H1 (cell line): ENCODE measurements around the gene DRC3. TPM values are rescaled to one million over a fixed set of nuclear protein-coding genes. Genes with fewer than 3 reads are reported as not detected.

Experiments
- CTCF ChIA-PET: fragments of 300-600 bp; sonication (Branson Sonifier 250); formaldehyde crosslinking; loops from one replicate; lab custom pipeline; 2021; ENCODE audit not compliant: partially characterized antibody; lab: Charles Lee
- POLR2A ChIA-PET: fragments of 300-600 bp; sonication (Branson Sonifier 250); formaldehyde crosslinking; loops from one replicate; lab custom pipeline; 2021; ENCODE audit warnings: inconsistent platforms; ENCODE audit not compliant: partially characterized antibody; lab: Charles Lee
- DNase-seq, 2 experiments: peaks; one replicate each; pipeline versions ENCODE4 v3.0.0 to v3.0.0-alpha.2; 2010 to 2022; ENCODE audit warnings: low spot score in 2 of 2, low read depth in 1 of 2, mixed read lengths in 1 of 2
- FAIRE-seq: peaks from 2 replicates; lab custom pipeline; 2011; peaks lifted over from hg19 to GRCh38; lab: Jason Lieb, UNC
- H2AFZ ChIP-seq: 2 replicates; pipeline ENCODE4 v1.8.1; 2012; ENCODE audit warnings: low read length, inconsistent platforms
- H2AK5ac ChIP-seq: 2 replicates; pipeline ENCODE4 v1.6.1; 2013; ENCODE audit warnings: low read depth, low read length
- H2BK120ac ChIP-seq: replicated peaks from 2 replicates; pipeline ENCODE3; 2013; ENCODE audit warnings: low read depth, low read length, inconsistent platforms
- H2BK12ac ChIP-seq: 2 replicates; pipeline ENCODE4 v1.6.1; 2013; ENCODE audit warnings: low read depth, low read length
- H2BK15ac ChIP-seq: 2 replicates; pipeline ENCODE4 v1.6.1; 2013; ENCODE audit warnings: low read length
- H2BK20ac ChIP-seq: 2 replicates; pipeline ENCODE4 v1.6.1; 2013; ENCODE audit warnings: low read length
- H2BK5ac ChIP-seq: 2 replicates; pipeline ENCODE4 v1.6.1; 2013; ENCODE audit warnings: low read depth, low read length
- H3K14ac ChIP-seq: 2 replicates; pipeline ENCODE4 v1.6.1; 2013; ENCODE audit warnings: inconsistent platforms; ENCODE audit not compliant: insufficient read length
- H3K18ac ChIP-seq: 2 replicates; pipeline ENCODE4 v1.6.1; 2013; ENCODE audit warnings: low read length; ENCODE audit errors: extremely low read depth
- H3K23ac ChIP-seq: 2 replicates; pipeline ENCODE4 v1.6.1; 2013; ENCODE audit warnings: inconsistent platforms; ENCODE audit not compliant: insufficient read length
- H3K23me2 ChIP-seq: 2 replicates; pipeline ENCODE4 v1.6.1; 2013; ENCODE audit warnings: low read depth, low read length
- H3K27ac ChIP-seq: 2 replicates; pipeline ENCODE4 v1.6.1; 2011; ENCODE audit warnings: low read depth, low read length, inconsistent platforms
- H3K27me3 ChIP-seq, 4 experiments: replicated peaks in 1 of 4; 1 replicate in 1 of 4; 2 replicates in 3 of 4; pipeline versions ENCODE4 v1.6.1 to v1.8.1; 2011 to 2013; ENCODE audit warnings: low read length in 3 of 4, mild to moderate bottlenecking in 3 of 4, inconsistent platforms in 2 of 4, mixed read lengths in 2 of 4, moderate library complexity in 1 of 4; ENCODE audit not compliant: control insufficient read depth in 3 of 4, insufficient read depth in 3 of 4; ENCODE audit errors: extremely low read depth in 1 of 4
- H3K36me3 ChIP-seq, 4 experiments: 2 replicates each; pipeline versions ENCODE4 v1.6.1 to v1.8.1; 2011 to 2013; ENCODE audit warnings: mild to moderate bottlenecking in 4 of 4, low read length in 3 of 4, moderate library complexity in 2 of 4, control low read depth in 1 of 4, inconsistent platforms in 1 of 4; ENCODE audit not compliant: insufficient read depth in 4 of 4, control insufficient read depth in 2 of 4
- H3K4ac ChIP-seq: replicated peaks from 2 replicates; pipeline ENCODE3; 2013; ENCODE audit warnings: low read length, low read depth, mixed read lengths, inconsistent platforms; ENCODE audit not compliant: insufficient read length
- H3K4me1 ChIP-seq, 4 experiments: replicated peaks in 1 of 4; 1 replicate in 1 of 4; 2 replicates in 3 of 4; pipeline versions ENCODE4 v1.6.1 to v1.8.1; 2011 to 2013; ENCODE audit warnings: low read length in 3 of 4, inconsistent platforms in 2 of 4, mixed read lengths in 1 of 4; ENCODE audit not compliant: insufficient read depth in 4 of 4, control insufficient read depth in 3 of 4
- H3K4me2 ChIP-seq, 2 experiments: 2 replicates each; pipeline versions ENCODE4 v1.6.1 to v1.8.1; 2011 to 2013; ENCODE audit warnings: low read depth in 2 of 2, low read length in 2 of 2, control low read depth in 1 of 2, inconsistent platforms in 1 of 2, mild to moderate bottlenecking in 1 of 2; ENCODE audit not compliant: insufficient read depth in 1 of 2
- H3K4me3 ChIP-seq, 4 experiments: fragments of 200-600, 300-600 bp in 1 of 4; sonication (generic), shearing (Covaris generic), sonication (Bioruptor Twin) in 1 of 4; 2 replicates each; pipeline versions ENCODE4 v1.5.1 to v1.8.1; 2011 to 2016; ENCODE audit warnings: low read length in 4 of 4, low read depth in 3 of 4, control low read depth in 2 of 4, inconsistent platforms in 2 of 4, mild to moderate bottlenecking in 2 of 4, mixed read lengths in 1 of 4, moderate library complexity in 1 of 4; ENCODE audit not compliant: insufficient read depth in 2 of 4; ENCODE audit errors: extremely low read depth in 1 of 4
- H3K56ac ChIP-seq: replicated peaks from 2 replicates; pipeline ENCODE3; 2013; ENCODE audit warnings: low read depth, mild to moderate bottlenecking, mixed read lengths, low read length, inconsistent platforms; ENCODE audit not compliant: insufficient read length
- H3K79me1 ChIP-seq: 2 replicates; pipeline ENCODE4 v1.6.1; 2013; ENCODE audit warnings: low read depth, low read length, control low read depth
- H3K79me2 ChIP-seq, 2 experiments: 2 replicates each; pipeline versions ENCODE4 v1.6.1 to v1.8.1; 2012 to 2013; ENCODE audit warnings: low read length in 2 of 2, mild to moderate bottlenecking in 2 of 2, inconsistent platforms in 1 of 2; ENCODE audit not compliant: insufficient read depth in 2 of 2, control insufficient read depth in 1 of 2
- H3K9ac ChIP-seq, 4 experiments: replicated peaks in 1 of 4; 1 replicate in 1 of 4; 2 replicates in 3 of 4; pipeline versions ENCODE4 v1.6.1 to v1.8.1; 2011 to 2013; ENCODE audit warnings: low read depth in 3 of 4, low read length in 3 of 4, control low read depth in 2 of 4, mild to moderate bottlenecking in 2 of 4, moderate library complexity in 2 of 4, inconsistent platforms in 1 of 4; ENCODE audit errors: extremely low read depth in 1 of 4
- H3K9me3 ChIP-seq, 2 experiments: 2 replicates each; pipeline versions ENCODE4 v1.6.1 to v1.8.1; 2012 to 2013; ENCODE audit warnings: mild to moderate bottlenecking in 2 of 2, moderate library complexity in 2 of 2, control low read depth in 1 of 2, inconsistent platforms in 1 of 2, low read depth in 1 of 2, low read length in 1 of 2, mixed read lengths in 1 of 2; ENCODE audit not compliant: insufficient read depth in 2 of 2
- H4K20me1 ChIP-seq, 2 experiments: replicated peaks in 1 of 2; 2 replicates each; pipeline versions ENCODE3 to v1.8.1; 2011 to 2013; ENCODE audit warnings: inconsistent platforms in 2 of 2, low read length in 2 of 2, mild to moderate bottlenecking in 1 of 2; ENCODE audit not compliant: insufficient read depth in 2 of 2, control insufficient read depth in 1 of 2
- H4K5ac ChIP-seq: 2 replicates; pipeline ENCODE4 v1.6.1; 2013; ENCODE audit warnings: low read length, low read depth, mixed read lengths, inconsistent platforms; ENCODE audit not compliant: insufficient read length
- H4K8ac ChIP-seq: 2 replicates; pipeline ENCODE4 v1.8.0; 2013; ENCODE audit warnings: mild to moderate bottlenecking, moderate library complexity, low read length, inconsistent platforms; ENCODE audit not compliant: insufficient read depth; ENCODE audit errors: extremely low read depth
- H4K91ac ChIP-seq: replicated peaks from 2 replicates; pipeline ENCODE3; 2013; ENCODE audit warnings: low read length, mixed read lengths, inconsistent platforms; ENCODE audit not compliant: insufficient read length
- CTCF ChIP-seq, 3 experiments: IDR thresholded peaks; 1 replicate in 2 of 3; 2 replicates in 1 of 3; pipeline versions ENCODE4 v1.5.1 to v1.6.1; 2011; ENCODE audit warnings: low read length in 3 of 3, mild to moderate bottlenecking in 3 of 3, inconsistent platforms in 2 of 3, low read depth in 1 of 3, moderate library complexity in 1 of 3; ENCODE audit not compliant: insufficient read depth in 1 of 3; ENCODE audit errors: control extremely low read depth in 1 of 3
- RAD21 ChIP-seq, 2 experiments: IDR thresholded peaks in 1 of 2; conservative IDR thresholded peaks in 1 of 2; 2 replicates each; pipeline ENCODE4 v1.6.1; 2011; ENCODE audit warnings: low read depth in 2 of 2, low read length in 2 of 2, improper control_type of control experiment in 1 of 2, inconsistent platforms in 1 of 2, mild to moderate bottlenecking in 1 of 2, moderate library complexity in 1 of 2
- SIX5 ChIP-seq: IDR thresholded peaks from 2 replicates; pipeline ENCODE4 v1.6.1; 2011; ENCODE audit warnings: mild to moderate bottlenecking, low read depth, low read length
- TAF7 ChIP-seq: optimal IDR thresholded peaks from 2 replicates; pipeline ENCODE3; 2011; ENCODE audit warnings: low read depth, mild to moderate bottlenecking, inconsistent platforms, low read length, moderate library complexity, borderline replicate concordance
- WGBS, 2 experiments: shearing (Covaris generic) in 1 of 2; methylation state at CpG; one replicate each; pipeline versions ENCODE4 v1.1.6 to v1.1.7; 2013 to 2015; ENCODE audit warnings: low lambda C conversion rate in 2 of 2, mixed read lengths in 2 of 2, inconsistent platforms in 1 of 2, low coverage in 1 of 2, missing lambda C conversion rate in 1 of 2; ENCODE audit not compliant: insufficient replicate concordance in 2 of 2, insufficient coverage in 1 of 2, insufficient read length in 1 of 2; ENCODE audit errors: extremely low coverage in 1 of 2, missing lambda C conversion rate in 1 of 2; 5-methylcytosine and 5-hydroxymethylcytosine counted together
- polyA plus RNA-seq, 7 experiments: library from polyadenylated mRNA; depleted of rRNA in 3 of 7; stranded (reverse) in 5 of 7; unstranded in 2 of 7; fragments of >200 nt in 5 of 7; fragments of 200-250 nt in 2 of 7; gene quantifications; 1 replicate in 5 of 7; 2 replicates in 1 of 7; 4 replicates in 1 of 7; pipeline versions ENCODE4 v1.2.1 to v1.2.3, GENCODE V29; 2011 to 2013; ENCODE audit warnings: missing spikeins in 2 of 7, mixed read lengths in 2 of 7
- total RNA-seq: library from RNA; stranded (reverse); fragmentation: NEBNext Ultra II Directional; extraction: Animal tissue kit (Norgen Biotek cat#: 25700); gene quantifications from 2 replicates; pipeline ENCODE4 v1.2.1, GENCODE V29; 2021
- TF ChIP-seq, protein P1 (sequence below): IDR thresholded peaks from 2 replicates; pipeline ENCODE4 v1.6.1; 2011; ENCODE audit warnings: low read depth, mild to moderate bottlenecking, low read length; ENCODE audit not compliant: insufficient read depth
- TF ChIP-seq, protein P2 (sequence below): IDR thresholded peaks from 2 replicates; pipeline ENCODE4 v1.6.1; 2011; ENCODE audit warnings: low read length, improper control_type of control experiment

The DRC3 gene
- total and polyA plus RNA-seq, 2 of the 8 experiments (the other 6 are each of a cell fraction or from before 2014, with no cell fraction given), result 0.59 TPM; not detected in 1

DNA sequence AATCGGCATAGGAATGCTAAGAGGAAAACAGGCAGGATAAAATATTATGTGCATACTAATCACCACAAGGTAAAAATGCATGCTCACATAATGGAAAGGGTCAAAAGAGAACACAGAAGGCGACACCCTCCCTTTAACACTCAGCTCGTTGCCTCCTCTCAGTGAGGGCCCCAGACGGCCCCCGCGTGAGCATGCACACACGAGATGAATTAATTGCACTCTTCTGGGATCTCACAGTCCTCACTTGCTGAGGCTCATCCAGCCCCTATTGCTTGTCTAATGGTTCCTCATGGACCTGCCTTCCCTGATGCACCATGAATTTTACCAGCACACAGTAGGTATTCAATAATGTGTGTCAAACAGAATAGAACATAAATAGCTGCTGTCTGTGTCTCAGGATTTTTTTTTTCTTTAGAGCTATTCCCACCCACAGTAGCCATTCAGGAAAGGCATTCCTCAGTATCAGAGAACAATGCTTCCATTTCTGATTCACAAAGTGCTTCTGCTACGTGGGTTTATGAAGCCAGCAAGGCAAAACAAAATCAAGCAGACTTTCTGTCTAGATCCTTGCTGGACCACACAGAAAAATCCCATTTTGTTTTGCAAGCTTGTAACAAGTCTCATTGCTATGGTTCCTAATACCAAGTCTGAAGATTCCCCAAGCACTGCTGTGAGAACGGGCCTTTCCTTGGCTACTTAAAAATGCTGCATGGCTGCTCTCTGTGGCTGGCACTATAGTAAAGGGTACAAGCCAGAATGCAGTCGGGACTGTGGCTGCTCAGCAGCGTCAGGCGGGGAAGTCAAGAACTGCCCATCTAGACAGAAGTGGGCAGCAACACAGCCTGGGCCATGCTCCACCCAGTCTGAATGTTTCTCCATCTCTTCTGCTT, 44.0 kb upstream of the DRC3 start:
- no peak for FAIRE-seq
- Histone ChIP-seq H3K23ac (no peak overlapping the region), H3K4ac (no peak overlapping the region), H2BK120ac (no peak overlapping the region), H2AFZ (no peak overlapping the region), H3K79me2 (no peaks in the 10 kb centered on the region), H3K56ac (no peak overlapping the region), H3K14ac (no peak overlapping the region), H3K36me3 (no peaks in the 10 kb centered on the region), H2AK5ac (no peak overlapping the region), H3K27me3 (0 out of 7 replicates have a peak, but pooled peaks cover 0 to 2% (median 0%) of the 10 kb centered on the region in 4 experiments), H3K79me1 (no peaks in the 10 kb centered on the region), H3K9ac (no peak overlapping the region), H3K4me2 (no peak overlapping the region), H3K23me2 (no peaks in the 10 kb centered on the region), H3K4me1 (peaks cover 0 to 12% (median 1%) of the 10 kb centered on the region in 4 experiments; a peak in 3 of 7 replicates), H4K5ac (no peak overlapping the region), H2BK5ac (no peak overlapping the region), H2BK12ac (no peak overlapping the region), H4K91ac (no peak overlapping the region), H4K20me1 (no peaks in the 10 kb centered on the region), H2BK15ac (no peak overlapping the region), H3K18ac (no peak overlapping the region), H2BK20ac (no peak overlapping the region), H3K4me3 (no peak overlapping the region), H3K27ac (no peak overlapping the region), H4K8ac (no peak overlapping the region), H3K9me3 (no peaks in the 10 kb centered on the region)
- ChIA-PET CTCF (interaction anchor here (0.5 to 1.7 kb wide), 12 partner anchors 9 to 248 kb away, joined by 3 to 4 read pairs (median 3); no protein-coding TSS in a partner anchor), POLR2A (interaction anchor here (1.4 to 1.5 kb wide), 2 partner anchors 9 to 93 kb away, joined by 3 to 5 read pairs; partner anchors contain the start of gene SREBF1)
- WGBS, 2 experiments, result 73% methylated on average over 12 of the region's 12 CpGs; no CpG with 5 or more reads in 1 of the 2 experiments
- no peak for DNase-seq
- TF ChIP-seq, protein P1, sequence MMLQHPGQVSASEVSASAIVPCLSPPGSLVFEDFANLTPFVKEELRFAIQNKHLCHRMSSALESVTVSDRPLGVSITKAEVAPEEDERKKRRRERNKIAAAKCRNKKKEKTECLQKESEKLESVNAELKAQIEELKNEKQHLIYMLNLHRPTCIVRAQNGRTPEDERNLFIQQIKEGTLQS, result no peak
- no peak for TF ChIP-seq RAD21 (IDR thresholded peaks at IDR 0.05 in 1 of 2, conservative IDR thresholded peaks at IDR 0.05 in 1 of 2; ENCODE audit: low read depth in 2 of 2, low read length in 2 of 2)
- no peak for TF ChIP-seq TAF7
- no peak for TF ChIP-seq CTCF (IDR thresholded peaks at IDR 0.05; ENCODE audit: control extremely low read depth in 1 of 3, insufficient read depth in 1 of 3, low read depth in 1 of 3, low read length in 3 of 3)
- TF ChIP-seq, protein P2, sequence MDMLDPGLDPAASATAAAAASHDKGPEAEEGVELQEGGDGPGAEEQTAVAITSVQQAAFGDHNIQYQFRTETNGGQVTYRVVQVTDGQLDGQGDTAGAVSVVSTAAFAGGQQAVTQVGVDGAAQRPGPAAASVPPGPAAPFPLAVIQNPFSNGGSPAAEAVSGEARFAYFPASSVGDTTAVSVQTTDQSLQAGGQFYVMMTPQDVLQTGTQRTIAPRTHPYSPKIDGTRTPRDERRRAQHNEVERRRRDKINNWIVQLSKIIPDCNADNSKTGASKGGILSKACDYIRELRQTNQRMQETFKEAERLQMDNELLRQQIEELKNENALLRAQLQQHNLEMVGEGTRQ, result no peak
- no peak for TF ChIP-seq SIX5
